ENCODE results near the gene UQCRHL.

DNA sequence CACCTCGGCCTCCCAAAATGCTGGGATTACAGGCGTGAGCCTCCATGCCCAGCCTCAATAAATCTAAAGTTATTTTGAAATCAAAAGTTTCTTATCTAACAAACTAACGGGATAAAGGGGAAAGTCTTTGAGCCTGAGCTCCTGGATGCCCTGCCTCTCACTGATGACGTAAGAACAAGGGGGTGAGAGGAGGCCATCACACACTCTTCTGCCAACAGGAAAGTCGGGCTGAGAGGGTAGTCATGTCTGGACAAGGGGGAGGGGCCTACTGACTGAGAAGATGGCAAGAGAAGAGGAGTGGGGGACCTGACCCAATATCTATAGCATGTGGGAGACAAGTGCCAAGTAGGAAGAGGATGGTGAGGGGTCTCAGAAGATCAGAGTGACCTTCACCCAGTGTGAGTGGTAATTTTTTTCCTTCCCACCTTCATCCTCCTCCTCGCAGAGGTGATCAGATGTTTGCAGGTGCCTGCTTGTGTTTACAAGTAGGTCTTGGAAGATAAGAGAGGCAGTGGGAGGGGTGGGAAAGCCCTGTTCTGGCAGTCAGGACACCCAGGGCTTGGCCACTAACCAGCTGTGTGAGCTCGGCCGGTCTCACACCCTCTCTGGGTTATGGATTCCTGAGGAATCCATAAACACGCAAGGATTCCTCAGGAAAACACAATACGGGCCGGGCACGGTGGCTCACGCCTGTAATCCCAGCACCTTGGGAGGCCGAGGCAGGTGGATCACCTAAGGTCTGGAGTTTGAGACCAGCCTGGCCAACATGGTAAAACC is 9.6 kb downstream of the UQCRHL start:
- TF ChIP-seq KLF9 (tag by site-specific recombination; IDR thresholded peaks at IDR 0.05; ENCODE audit: low read depth) (no peak), ZBTB7A (tag by site-specific recombination; IDR thresholded peaks at IDR 0.05; ENCODE audit: low read depth) (no peak), ZNF302 (tag by site-specific recombination; IDR thresholded peaks at IDR 0.05; ENCODE audit: low read depth) (no peak), ZNF133 (tag by site-specific recombination; IDR thresholded peaks at IDR 0.05) (no peak), ZNF175 (tag by site-specific recombination; IDR thresholded peaks at IDR 0.05) (no peak)
- TF ChIP-seq, protein P1, sequence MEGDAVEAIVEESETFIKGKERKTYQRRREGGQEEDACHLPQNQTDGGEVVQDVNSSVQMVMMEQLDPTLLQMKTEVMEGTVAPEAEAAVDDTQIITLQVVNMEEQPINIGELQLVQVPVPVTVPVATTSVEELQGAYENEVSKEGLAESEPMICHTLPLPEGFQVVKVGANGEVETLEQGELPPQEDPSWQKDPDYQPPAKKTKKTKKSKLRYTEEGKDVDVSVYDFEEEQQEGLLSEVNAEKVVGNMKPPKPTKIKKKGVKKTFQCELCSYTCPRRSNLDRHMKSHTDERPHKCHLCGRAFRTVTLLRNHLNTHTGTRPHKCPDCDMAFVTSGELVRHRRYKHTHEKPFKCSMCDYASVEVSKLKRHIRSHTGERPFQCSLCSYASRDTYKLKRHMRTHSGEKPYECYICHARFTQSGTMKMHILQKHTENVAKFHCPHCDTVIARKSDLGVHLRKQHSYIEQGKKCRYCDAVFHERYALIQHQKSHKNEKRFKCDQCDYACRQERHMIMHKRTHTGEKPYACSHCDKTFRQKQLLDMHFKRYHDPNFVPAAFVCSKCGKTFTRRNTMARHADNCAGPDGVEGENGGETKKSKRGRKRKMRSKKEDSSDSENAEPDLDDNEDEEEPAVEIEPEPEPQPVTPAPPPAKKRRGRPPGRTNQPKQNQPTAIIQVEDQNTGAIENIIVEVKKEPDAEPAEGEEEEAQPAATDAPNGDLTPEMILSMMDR (tag by site-specific recombination; IDR thresholded peaks at IDR 0.05), result no peak
- TF ChIP-seq, protein P2, sequence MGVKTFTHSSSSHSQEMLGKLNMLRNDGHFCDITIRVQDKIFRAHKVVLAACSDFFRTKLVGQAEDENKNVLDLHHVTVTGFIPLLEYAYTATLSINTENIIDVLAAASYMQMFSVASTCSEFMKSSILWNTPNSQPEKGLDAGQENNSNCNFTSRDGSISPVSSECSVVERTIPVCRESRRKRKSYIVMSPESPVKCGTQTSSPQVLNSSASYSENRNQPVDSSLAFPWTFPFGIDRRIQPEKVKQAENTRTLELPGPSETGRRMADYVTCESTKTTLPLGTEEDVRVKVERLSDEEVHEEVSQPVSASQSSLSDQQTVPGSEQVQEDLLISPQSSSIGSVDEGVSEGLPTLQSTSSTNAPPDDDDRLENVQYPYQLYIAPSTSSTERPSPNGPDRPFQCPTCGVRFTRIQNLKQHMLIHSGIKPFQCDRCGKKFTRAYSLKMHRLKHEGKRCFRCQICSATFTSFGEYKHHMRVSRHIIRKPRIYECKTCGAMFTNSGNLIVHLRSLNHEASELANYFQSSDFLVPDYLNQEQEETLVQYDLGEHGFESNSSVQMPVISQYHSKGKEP (tag by site-specific recombination; IDR thresholded peaks at IDR 0.05), result no peak
- TF ChIP-seq, protein P3, sequence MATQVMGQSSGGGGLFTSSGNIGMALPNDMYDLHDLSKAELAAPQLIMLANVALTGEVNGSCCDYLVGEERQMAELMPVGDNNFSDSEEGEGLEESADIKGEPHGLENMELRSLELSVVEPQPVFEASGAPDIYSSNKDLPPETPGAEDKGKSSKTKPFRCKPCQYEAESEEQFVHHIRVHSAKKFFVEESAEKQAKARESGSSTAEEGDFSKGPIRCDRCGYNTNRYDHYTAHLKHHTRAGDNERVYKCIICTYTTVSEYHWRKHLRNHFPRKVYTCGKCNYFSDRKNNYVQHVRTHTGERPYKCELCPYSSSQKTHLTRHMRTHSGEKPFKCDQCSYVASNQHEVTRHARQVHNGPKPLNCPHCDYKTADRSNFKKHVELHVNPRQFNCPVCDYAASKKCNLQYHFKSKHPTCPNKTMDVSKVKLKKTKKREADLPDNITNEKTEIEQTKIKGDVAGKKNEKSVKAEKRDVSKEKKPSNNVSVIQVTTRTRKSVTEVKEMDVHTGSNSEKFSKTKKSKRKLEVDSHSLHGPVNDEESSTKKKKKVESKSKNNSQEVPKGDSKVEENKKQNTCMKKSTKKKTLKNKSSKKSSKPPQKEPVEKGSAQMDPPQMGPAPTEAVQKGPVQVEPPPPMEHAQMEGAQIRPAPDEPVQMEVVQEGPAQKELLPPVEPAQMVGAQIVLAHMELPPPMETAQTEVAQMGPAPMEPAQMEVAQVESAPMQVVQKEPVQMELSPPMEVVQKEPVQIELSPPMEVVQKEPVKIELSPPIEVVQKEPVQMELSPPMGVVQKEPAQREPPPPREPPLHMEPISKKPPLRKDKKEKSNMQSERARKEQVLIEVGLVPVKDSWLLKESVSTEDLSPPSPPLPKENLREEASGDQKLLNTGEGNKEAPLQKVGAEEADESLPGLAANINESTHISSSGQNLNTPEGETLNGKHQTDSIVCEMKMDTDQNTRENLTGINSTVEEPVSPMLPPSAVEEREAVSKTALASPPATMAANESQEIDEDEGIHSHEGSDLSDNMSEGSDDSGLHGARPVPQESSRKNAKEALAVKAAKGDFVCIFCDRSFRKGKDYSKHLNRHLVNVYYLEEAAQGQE (tag by site-specific recombination; IDR thresholded peaks at IDR 0.05), result no peak

All from HEK293 (cell line).